GM18907 (cell line): ENCODE data around the gene IGLL5.

Source experiments
- ATAC-seq: cut with Tn5 transposase; IDR thresholded peaks from one replicate; pipeline ENCODE4 v1.9.1; 2021; ENCODE audit warnings: mild to moderate bottlenecking, moderate library complexity; ENCODE audit not compliant: unreplicated experiment

IGLL5 gene

DNA sequence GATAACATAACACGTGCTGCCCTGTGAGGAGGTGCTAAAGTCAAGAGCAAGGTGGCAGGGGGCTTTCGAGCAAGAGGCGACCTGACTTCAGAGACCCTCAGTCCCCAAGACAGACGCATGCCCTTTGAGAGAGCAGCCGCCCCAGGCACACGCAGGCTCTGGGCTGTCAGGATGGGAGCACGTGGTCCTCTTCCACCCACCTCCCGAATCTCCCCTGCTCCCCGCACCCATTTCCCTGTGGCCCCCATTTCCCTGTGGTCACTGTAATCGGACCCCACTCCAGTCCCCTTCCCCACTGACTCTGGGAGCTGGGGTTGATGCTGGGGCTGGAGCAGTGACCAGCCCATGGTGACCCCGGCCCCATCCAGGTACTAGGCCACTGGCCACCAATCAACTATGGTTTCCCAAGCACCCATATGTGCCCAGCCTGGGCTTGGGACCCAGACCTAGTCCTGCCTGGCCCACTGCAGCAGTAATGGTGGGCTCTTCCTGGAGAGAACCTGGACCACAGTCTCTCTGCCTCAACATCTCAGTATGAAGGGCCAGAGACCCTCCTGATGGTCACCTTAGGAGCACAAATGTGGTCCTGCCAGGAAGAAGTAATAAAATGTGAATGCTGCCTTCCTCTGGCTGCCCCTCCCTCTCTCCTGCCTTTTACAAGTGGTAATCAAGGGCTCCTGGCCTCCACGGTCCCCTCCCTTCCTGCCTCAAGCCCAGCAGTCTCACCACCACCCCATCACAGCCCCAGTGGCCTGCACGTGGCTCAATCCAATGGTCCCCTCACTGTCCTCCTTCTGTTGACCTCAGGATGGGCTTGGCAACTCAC lies 39.0 kb downstream of the IGLL5 start:
- no peak for ATAC-seq

DNA sequence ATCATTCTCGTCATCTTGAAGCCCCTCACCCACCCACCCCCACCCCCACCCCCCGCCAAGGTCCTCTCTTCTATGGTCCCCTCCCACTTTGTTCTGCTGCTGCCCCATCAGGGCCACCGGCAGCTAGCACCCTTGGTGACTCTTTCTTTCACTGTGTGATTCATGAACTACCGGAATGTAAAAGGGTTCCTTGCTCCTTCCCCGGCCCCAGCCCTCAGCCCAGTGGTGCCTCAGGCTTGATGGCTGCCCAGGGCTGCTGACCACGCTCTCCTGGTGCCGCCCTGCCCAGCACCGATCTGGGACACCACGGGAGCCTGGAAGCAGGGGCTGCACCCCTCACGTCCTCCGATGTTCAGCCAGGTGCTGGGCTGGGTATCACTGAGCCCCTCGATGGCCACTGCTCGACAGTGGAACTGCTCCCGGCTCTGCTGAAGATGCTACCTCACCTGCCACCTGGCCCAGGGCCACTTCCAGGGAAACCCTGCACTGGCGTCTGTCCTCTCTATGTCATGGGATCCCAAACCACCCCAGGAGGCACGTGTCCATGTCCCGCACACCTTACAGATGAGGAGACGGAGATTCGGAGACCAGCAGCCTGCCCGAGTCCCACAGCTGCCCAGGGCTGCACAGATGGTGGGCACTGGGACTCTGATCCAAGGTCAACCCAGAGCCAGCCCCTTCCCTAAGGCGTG lies 39.7 kb downstream of the IGLL5 start:
- ATAC-seq: no peak

DNA sequence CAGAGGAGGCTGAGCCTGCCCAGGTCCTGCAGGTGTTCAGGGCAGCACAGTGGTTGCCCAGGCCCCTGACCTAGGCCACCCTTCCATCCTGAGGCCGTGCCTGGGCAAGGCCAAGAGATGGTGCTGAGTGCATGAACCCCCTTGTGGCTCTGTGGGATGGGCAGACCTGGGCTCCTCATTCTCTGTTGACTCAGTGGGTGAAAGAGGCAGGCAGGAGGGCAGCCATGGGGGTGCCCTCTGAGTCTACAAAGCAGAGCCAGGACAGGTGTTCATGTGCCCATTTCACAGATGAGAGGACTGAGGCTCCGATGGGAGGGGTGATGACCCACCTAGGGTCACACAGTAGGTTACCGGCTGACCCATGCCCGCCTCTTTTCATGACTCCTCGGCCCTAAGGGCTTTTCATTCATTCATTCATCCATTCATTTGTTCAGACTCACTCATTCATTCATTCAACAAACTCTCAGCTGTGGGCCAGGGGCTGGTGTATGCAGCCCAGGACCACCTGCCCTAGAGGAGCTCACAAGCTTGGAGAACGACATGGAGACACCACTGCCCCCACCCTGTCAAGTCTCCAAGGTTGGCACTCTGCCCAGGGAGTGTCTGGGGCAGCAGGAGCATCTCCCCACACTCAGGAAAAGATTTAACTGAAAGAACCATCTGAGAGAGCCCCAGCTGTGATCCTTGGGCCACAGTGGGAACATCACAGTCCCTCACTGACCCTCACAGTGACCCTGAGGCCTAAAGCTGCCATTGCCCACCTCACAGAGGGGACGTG lies 40.5 kb downstream of the IGLL5 start:
- no peak for ATAC-seq

DNA sequence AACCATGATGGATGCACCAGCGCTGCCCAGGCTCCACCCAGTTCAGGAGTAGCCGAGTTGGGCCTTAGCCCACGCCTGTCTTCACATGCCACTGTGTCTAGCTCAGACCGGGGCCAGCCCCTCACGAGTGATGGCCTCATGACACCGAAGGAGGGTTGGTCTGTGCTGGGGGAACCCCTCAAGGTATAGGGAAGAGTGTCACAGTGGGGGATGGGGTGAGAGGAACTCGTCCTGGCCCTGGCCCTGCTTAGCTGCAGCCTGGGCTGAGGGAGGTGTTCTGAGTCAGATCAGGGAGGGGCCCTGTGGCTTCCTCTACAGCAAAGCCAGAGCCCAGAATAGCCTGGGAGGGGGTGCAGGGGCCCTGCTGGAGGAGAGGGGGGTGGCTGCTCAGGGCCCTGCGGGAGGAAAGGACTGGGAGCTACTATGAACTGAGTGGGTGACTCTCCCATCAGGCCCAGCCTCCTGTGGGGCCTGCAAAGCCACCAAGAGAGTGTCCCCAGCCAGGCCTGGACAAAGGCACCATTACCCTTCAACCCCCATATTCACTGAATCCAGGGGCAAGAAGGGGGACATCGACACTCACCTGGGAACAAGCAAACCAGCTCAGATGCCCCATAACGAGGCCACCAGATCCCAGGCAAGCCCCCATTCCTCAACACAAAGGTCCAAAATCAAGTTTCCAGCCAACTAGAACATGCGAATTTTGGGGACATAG lies 41.2 kb downstream of the IGLL5 start:
- peak; percentile 78 for ATAC-seq

DNA sequence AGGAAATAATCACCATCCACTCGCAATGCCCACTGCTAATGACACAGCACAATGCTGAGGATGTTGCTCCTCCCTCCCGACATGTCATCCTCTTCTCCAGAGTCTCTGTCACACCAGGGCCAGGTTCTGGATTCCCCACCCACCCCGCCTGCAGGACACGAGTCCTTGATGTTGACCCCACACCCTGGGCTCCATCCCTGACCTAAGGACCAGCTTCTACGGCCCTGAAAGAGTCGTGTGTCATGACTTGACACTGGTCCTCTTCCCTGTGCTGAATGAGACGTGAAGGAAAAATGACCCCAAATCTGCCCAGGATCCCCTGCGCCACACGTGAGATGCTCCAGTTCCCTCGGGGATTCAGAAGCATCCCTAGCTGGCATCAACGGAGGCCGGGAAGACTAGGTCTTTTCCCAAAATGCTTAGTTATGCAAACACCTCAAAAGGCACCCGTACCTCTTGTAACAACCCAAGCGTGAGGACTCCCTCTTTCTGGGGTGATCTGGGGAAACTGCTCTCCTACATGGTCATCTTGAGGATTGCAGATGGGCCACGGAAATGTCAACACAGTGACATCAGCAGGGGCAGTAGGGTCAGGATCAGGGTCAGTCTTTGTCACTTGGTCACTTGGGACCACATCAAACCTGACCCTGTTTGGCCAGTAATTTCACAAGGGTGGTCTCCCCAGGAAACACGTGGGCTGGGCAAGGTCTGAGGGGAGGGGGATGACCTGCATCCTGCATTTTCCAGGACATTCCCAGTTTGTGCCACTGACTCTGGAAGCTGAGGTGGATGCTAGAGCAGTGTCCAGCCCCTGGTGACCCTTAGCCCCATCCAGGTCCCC lies 42.0 kb downstream of the IGLL5 start:
- ATAC-seq: no peak

DNA sequence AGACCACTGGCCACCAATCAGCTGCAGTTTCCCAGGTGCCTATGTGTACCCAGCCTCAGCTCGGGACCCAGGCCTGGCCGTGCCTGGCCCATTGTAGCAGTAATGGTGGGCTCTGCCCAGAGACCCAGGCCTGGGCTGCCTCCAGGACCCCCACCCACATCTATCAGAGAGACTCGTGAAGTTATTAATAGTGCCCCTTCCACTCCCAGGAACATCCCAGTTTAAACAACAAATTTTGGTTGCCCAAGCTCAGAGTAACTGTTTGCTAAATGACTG lies 42.5 kb downstream of the IGLL5 start:
- no peak for ATAC-seq

DNA sequence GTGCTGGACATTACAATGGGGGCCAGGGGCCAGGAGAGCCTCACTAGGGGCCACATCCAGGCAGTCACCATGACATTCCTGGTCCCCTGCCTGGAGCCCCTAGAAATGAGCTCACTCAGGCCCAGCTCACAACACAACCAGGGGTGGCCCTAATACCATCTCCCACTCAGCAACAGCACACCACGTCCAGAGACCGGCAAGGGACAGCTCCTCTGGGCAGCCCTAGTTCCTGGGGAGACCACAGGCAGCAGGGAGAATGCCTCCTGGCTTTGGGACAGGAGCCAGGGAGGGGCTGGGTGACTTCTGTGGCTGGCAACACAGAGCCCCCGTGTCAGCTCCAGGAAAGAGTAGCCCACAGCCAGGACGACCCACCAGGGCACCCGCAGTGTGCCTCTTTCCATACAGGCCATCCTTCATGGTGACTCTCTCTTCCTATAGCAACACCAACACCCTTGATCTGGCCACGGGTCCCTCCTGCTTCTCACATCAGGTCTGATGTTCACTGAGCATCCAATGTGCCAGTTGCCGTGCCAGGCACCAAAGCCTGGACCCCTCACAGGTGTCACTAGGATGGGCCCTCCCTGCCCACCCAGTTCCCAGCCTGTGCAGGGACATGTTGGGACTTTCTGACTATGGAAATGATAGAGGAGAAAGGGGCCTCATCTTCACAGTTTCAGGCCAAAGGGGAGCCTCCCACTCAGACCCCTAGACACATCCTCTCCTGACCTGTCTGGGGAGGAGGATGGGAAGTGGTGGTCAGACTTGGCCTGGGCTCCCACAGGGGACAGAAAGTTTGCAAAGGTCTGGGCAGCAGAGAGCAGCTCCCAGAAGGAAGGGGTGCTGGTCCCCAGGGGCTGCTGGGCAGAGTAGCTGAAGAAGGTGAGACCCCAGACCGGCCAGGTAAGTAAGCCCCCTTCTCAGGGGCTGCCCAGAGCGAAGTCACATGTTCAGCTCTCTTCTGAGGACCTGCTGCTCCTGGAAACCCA lies 43.2 kb downstream of the IGLL5 start:
- ATAC-seq: no peak

DNA sequence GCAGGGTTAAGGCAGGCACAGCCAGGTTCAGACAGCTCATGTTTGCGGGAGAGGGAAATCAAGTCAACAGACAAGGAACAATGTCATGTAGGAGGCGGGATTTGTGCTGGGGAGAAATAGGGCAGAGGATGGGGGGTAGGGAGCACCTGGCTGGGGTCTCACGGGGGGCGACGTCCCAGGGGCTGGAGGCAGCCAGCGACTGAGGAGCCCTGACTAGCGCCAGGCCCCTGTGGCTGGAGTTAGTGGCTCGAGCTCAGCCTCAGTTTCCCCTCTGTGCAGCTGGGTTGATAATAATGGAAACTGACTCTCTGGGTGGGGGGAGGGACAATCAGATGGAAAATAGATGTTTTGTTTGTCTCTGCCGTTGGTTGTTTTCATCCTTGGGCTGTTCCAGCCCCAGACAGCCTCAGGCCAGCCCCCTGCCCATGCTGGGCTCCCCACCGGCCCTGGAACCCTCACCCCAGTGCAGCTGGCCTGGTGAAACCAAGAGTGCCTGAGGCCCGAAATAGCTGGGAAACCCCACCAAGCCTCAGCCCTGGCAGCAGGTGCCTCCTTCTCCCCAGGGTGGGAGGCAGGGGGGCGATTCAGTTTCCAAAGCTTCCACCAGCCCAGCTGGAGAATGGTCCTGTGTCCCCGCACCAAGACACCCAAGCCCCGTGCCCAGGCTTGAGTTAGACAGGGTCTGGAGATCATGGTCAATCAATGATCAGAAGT lies 44.1 kb downstream of the IGLL5 start:
- ATAC-seq: no peak

DNA sequence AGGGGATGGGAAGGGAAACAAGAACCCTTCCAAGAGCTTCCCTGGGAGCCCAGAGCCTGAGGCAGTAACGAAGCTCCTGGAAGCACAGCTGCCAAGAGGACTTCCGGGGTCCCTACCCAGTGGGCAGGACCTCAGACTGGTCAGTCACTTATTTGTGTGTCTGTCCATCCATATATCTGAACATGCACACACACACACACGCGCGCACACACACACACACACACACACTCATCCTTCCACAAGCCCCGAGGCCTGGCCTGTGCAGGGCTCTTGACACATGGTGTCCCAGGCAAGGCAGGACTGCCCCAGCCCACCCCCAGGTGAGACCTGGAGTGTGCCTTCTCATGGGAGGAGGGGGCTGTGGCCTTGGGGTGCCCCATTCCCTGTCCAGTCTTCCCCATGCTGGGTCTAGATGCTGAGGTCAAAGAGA lies 44.9 kb downstream of the IGLL5 start:
- ATAC-seq: no peak

DNA sequence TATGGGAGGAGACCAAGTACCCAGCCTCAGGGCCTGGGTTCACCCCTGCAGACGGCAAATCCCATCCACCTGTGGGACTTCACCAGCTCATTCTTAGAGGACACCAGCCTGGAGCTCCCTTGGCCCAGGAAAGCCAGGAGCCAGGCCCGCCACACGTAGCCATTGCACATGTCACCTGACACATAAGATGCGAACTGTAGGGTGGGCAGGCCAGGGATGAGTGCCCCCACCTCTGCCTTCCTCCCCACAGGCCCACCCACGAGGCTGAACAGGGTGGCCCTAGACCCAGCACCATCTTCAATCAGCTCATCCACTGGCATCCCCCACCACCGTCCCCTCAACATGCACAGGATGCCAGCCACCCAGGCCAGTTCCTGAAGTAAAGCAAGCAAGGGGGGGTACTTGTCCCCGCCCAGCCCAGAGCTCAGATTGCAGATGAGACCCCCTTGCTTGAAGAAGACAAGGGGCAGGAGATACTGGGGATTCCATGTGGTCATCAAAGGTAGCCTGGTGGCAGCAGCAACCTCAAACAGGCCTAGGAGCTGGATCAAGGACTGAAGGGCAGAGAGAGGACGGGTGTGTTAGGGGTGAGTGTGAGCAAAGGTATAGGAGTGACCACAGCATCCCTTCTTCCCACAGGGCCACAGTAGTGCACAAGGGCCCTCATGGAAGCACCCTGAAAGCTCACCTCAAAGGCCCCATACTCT lies 45.6 kb downstream of the IGLL5 start:
- no peak for ATAC-seq

DNA sequence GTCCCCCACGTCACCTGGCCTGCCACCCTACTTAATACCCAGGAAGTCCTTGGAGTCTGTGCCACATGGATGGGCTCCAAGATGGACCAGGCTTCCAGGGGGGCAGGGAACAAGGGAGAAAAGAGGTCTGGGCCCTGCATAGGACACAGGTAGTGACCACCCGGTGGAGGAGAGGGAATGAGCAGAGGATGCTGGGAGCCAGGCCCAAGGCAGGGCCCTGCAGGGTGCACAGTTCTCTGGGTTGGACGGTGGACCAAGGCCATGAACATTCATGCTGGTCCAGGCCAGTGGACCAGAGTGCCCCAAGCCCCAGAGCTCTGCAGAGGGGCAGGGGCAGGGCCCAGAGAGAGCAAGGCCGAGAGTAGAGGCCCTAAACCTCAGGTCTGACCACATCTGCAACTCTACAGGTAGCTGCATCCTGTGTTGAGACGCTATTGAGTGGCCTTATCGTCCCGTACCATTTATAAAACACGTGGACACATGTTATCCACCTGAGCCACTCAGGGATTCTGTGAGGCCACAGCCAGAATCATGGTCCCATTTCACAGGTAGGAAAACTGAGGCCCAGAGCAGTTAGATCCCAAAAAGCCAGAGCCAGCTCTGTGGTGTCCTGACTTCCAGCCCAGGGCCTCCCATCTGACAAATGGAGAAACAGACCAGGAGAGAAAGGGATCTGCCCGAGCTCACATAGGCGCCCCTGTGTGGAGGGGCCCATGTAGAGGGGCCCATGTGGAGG lies 46.4 kb downstream of the IGLL5 start:
- ATAC-seq: no peak

DNA sequence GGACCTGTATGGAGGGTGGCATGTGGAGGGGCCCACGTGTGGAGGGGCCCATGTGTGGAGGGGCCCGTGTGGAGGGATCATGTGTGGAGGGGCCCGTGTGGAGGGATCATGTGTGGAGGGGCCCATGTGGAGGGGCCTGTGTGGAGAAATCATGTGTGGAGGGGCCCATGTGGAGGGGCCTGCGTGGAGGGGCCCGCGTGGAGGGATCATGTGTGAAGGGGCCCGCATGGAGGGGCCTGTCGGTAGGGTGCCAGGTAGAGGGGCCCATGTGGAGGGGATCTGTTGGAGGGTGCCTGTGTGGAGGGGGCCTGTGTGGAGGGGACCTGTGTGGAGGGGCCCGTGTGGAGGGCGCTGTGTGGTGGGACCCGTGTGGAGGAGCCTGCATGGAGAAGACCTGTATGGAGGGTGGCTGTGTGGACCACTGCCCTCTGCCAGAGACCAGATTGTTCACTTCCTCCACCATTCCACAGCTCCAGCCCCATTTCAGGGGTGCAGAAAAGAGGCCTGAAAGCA lies 47.0 kb downstream of the IGLL5 start:
- ATAC-seq: no peak

DNA sequence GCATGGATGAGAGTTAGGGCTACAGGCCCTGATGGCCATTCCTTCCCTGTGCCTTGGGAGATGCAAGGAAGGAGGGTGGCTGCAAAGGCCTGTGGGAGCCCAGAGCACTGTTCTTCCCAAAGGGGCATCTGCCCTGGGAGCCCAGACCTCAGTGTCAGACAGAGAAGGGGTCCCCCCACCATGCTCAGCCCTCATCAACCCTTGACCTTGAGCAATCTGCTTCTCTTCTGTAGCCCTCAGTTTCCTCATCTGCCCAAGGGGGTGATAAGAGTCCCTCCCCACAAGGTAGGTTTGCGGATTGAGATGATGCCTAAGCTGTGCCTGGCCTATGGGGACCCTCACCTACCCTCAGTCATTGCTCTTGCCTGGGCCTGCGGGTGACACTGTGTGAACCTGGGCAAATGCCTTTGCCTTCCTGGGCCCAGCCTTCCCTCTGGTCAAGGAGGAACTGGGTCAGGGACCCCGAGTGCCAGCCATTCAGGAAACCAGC lies 47.5 kb downstream of the IGLL5 start:
- peak; percentile 23 for ATAC-seq

DNA sequence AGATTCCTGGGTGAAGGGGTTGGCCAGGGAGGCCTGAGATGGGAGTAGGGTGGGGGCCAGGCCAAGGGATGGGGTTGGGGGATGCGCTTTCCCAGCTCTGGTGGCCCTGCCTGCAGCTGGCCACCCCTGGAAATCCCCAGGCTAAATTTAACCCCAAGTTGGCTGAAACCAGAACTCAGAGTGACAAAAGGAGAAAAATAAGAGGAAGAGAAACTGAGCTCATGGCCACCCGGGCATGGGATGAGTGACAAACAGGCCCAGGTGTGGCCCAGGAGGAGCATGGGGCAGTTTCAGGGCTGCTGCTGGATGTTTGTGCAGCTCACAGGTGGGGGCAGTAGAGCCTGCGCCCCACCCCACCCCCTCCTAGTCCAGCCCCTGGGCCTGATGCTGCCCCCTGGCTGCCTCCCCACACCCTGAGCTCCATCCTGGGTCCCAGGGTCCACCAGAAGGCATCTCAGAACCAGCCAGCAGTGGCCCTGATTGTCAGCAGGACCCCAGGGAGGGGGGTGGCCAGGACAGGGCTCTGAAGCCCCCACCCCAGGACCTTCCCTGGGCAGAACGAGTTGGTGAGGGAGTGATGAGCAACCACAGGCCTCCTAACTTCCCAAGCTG lies 48.0 kb downstream of the IGLL5 start:
- ATAC-seq: peak; percentile 85

DNA sequence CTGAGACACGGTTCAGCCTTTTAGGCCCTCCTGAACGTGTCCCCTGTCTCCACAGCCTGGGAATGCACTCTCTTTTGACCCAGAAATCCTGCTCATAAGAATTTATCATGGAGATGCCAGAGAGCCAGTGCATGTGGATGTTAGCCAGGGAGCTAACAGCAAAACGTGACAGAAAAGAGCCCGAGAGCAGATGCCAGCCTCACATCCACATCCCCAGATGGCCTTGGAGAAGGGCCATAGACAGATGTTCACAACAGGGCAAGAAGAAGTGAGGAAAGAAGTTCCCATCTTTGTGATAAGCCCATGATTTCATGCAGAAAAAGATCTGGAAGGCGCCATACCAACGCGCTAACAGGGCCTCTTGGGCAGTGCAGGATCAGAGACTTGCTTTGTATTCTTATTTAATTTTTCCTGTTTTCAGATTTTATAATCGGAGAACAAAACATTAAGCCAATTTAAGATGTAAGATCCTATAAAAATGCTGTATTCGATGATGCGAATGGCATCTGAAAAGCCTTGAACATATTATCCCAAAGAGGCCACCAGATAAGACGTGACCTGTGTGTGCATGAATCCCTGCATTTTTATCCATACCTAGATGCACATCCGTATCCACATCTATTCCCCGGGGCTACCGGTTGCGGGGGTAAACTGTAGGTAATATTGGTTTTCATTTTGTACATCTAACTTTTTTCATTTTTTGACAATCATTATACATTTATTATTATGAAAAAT lies 48.7 kb downstream of the IGLL5 start:
- no peak for ATAC-seq
